HUES6 (cell line): ENCODE measurements around the gene DAB1.
"Not testable (repeated sequence)": the region's sequence is repeated elsewhere in the genome, so short reads cannot be mapped to it uniquely, and the experiment has no call there.

Experiments
- H3K27ac ChIP-seq: 2 replicates; pipeline ENCODE4 v1.7.0; 2013; ENCODE audit warnings: low read depth, mild to moderate bottlenecking, low read length, inconsistent platforms
- H3K27me3 ChIP-seq: 2 replicates; pipeline ENCODE4 v1.6.1; 2013; ENCODE audit warnings: low read length; ENCODE audit not compliant: control insufficient read depth, insufficient read depth
- H3K36me3 ChIP-seq: 2 replicates; pipeline ENCODE4 v1.6.1; 2013; ENCODE audit warnings: low read length; ENCODE audit not compliant: control insufficient read depth, insufficient read depth
- H3K4me1 ChIP-seq: 2 replicates; pipeline ENCODE4 v1.6.1; 2013; ENCODE audit warnings: low read length; ENCODE audit not compliant: control insufficient read depth, insufficient read depth
- H3K4me3 ChIP-seq: 2 replicates; pipeline ENCODE4 v1.5.1; 2013; ENCODE audit warnings: low read depth, low read length
- H3K9ac ChIP-seq: one replicate; pipeline ENCODE4 v1.6.1; 2013; ENCODE audit warnings: mild to moderate bottlenecking, low read length
- H3K9me3 ChIP-seq: 2 replicates; pipeline ENCODE4 v1.6.1; 2013; ENCODE audit warnings: low read depth, low read length; ENCODE audit not compliant: control insufficient read depth, insufficient read depth

Gene DAB1

GRCh38 chr1:57362480-57362879 lies 61.4 kb downstream of the DAB1 start:
- Histone ChIP-seq H3K27ac (no peak overlapping the region), H3K9ac (no peak overlapping the region), H3K4me1 (peaks cover 7% of the 10 kb centered on the region; the same call in 1 of the 2 replicates), H3K36me3 (no peaks in the 10 kb centered on the region), H3K27me3 (no peaks in the 10 kb centered on the region), H3K4me3 (no peak overlapping the region), H3K9me3 (peaks cover 13% of the 10 kb centered on the region)

GRCh38 chr1:57361516-57361915 lies 62.3 kb downstream of the DAB1 start:
- H3K4me3 ChIP-seq: no peak overlapping the region
- H3K27ac ChIP-seq: no peak overlapping the region
- no peaks in the 10 kb centered on the region for H3K36me3 ChIP-seq
- H3K9ac ChIP-seq: no peak overlapping the region
- peaks cover 11% of the 10 kb centered on the region; the same call in 1 of the 2 replicates for H3K9me3 ChIP-seq
- peaks cover 16% of the 10 kb centered on the region; the same call in 1 of the 2 replicates for H3K4me1 ChIP-seq
- no peaks in the 10 kb centered on the region for H3K27me3 ChIP-seq

- no peaks in the 10 kb centered on the region for H3K27me3 ChIP-seq
- no peak overlapping the region for H3K9ac ChIP-seq
- H3K27ac ChIP-seq: no peak overlapping the region
- peaks cover 14% of the 10 kb centered on the region; the same call in 1 of the 2 replicates for H3K9me3 ChIP-seq
- H3K36me3 ChIP-seq: no peaks in the 10 kb centered on the region
- peaks cover 16% of the 10 kb centered on the region; the same call in 1 of the 2 replicates for H3K4me1 ChIP-seq
- no peak overlapping the region for H3K4me3 ChIP-seq
These were observed 62.9 kb downstream of the DAB1 start for GRCh38 chr1:57360846-57361407.

GRCh38 chr1:57357462-57357861 lies 66.4 kb downstream of the DAB1 start:
- Histone ChIP-seq H3K9ac (no peak overlapping the region), H3K27ac (no peak overlapping the region), H3K4me1 (peaks cover 16% of the 10 kb centered on the region; the same call in 1 of the 2 replicates), H3K27me3 (no peaks in the 10 kb centered on the region), H3K36me3 (no peaks in the 10 kb centered on the region), H3K4me3 (no peak overlapping the region), H3K9me3 (peaks cover 21% of the 10 kb centered on the region)

- Histone ChIP-seq H3K9me3 (peaks cover 10% of the 10 kb centered on the region), H3K4me3 (no peak overlapping the region), H3K36me3 (no peaks in the 10 kb centered on the region), H3K27ac (no peak overlapping the region), H3K27me3 (no peaks in the 10 kb centered on the region), H3K9ac (no peak overlapping the region), H3K4me1 (peaks cover 20% of the 10 kb centered on the region)
These were observed 70.2 kb downstream of the DAB1 start for GRCh38 chr1:57353654-57354053.

- H3K27ac ChIP-seq: no peak overlapping the region
- H3K4me3 ChIP-seq: no peak overlapping the region
- H3K9ac ChIP-seq: no peak overlapping the region
- no peaks in the 10 kb centered on the region for H3K36me3 ChIP-seq
- peaks cover 6% of the 10 kb centered on the region; the same call in 1 of the 2 replicates for H3K4me1 ChIP-seq
- H3K27me3 ChIP-seq: no peaks in the 10 kb centered on the region
- H3K9me3 ChIP-seq: peaks cover 7% of the 10 kb centered on the region
These were observed 73.2 kb downstream of the DAB1 start for GRCh38 chr1:57350610-57351009.

- Histone ChIP-seq H3K27ac (no peak overlapping the region), H3K27me3 (no peaks in the 10 kb centered on the region), H3K9ac (no peak overlapping the region), H3K9me3 (peaks cover 5% of the 10 kb centered on the region), H3K4me1 (peaks cover 6% of the 10 kb centered on the region; the same call in 1 of the 2 replicates), H3K36me3 (no peaks in the 10 kb centered on the region), H3K4me3 (no peak overlapping the region)
These were observed 74.9 kb downstream of the DAB1 start for GRCh38 chr1:57348921-57349320.

GRCh38 chr1:57345916-57346315 lies 77.9 kb downstream of the DAB1 start:
- Histone ChIP-seq H3K4me3 (no peak overlapping the region), H3K36me3 (no peaks in the 10 kb centered on the region), H3K4me1 (peaks cover 6% of the 10 kb centered on the region; the same call in 1 of the 2 replicates), H3K9me3 (no peaks in the 10 kb centered on the region), H3K9ac (no peak overlapping the region), H3K27ac (no peak overlapping the region), H3K27me3 (no peaks in the 10 kb centered on the region)

- Histone ChIP-seq H3K4me1 (peaks cover 6% of the 10 kb centered on the region; the same call in 1 of the 2 replicates), H3K4me3 (no peak overlapping the region), H3K9me3 (no peaks in the 10 kb centered on the region), H3K27me3 (no peaks in the 10 kb centered on the region), H3K27ac (no peak overlapping the region), H3K9ac (no peak overlapping the region), H3K36me3 (no peaks in the 10 kb centered on the region)
These were observed 79.6 kb downstream of the DAB1 start for GRCh38 chr1:57344265-57344664.

- H3K36me3 ChIP-seq, H3K27me3 ChIP-seq, H3K4me1 ChIP-seq, H3K9me3 ChIP-seq, H3K9ac ChIP-seq, H3K4me3 ChIP-seq, H3K27ac ChIP-seq: not testable (repeated sequence)
These were observed 80.5 kb downstream of the DAB1 start for GRCh38 chr1:57343298-57343915.

GRCh38 chr1:57341721-57342120 lies 82.1 kb downstream of the DAB1 start:
- Histone ChIP-seq H3K27me3 (no peaks in the 10 kb centered on the region), H3K36me3 (no peaks in the 10 kb centered on the region), H3K4me3 (no peak overlapping the region), H3K9ac (no peak overlapping the region), H3K4me1 (peaks cover 7% of the 10 kb centered on the region; the same call in 1 of the 2 replicates), H3K9me3 (no peaks in the 10 kb centered on the region), H3K27ac (no peak overlapping the region)
